HG03196 (cell line): Measurements from ENCODE around the gene RANGAP1.

Experiments used
- ATAC-seq: cut with Tn5 transposase; IDR thresholded peaks from one replicate; pipeline ENCODE4 v1.9.1; 2021; ENCODE audit not compliant: unreplicated experiment

RANGAP1 gene, protein sequence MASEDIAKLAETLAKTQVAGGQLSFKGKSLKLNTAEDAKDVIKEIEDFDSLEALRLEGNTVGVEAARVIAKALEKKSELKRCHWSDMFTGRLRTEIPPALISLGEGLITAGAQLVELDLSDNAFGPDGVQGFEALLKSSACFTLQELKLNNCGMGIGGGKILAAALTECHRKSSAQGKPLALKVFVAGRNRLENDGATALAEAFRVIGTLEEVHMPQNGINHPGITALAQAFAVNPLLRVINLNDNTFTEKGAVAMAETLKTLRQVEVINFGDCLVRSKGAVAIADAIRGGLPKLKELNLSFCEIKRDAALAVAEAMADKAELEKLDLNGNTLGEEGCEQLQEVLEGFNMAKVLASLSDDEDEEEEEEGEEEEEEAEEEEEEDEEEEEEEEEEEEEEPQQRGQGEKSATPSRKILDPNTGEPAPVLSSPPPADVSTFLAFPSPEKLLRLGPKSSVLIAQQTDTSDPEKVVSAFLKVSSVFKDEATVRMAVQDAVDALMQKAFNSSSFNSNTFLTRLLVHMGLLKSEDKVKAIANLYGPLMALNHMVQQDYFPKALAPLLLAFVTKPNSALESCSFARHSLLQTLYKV

DNA sequence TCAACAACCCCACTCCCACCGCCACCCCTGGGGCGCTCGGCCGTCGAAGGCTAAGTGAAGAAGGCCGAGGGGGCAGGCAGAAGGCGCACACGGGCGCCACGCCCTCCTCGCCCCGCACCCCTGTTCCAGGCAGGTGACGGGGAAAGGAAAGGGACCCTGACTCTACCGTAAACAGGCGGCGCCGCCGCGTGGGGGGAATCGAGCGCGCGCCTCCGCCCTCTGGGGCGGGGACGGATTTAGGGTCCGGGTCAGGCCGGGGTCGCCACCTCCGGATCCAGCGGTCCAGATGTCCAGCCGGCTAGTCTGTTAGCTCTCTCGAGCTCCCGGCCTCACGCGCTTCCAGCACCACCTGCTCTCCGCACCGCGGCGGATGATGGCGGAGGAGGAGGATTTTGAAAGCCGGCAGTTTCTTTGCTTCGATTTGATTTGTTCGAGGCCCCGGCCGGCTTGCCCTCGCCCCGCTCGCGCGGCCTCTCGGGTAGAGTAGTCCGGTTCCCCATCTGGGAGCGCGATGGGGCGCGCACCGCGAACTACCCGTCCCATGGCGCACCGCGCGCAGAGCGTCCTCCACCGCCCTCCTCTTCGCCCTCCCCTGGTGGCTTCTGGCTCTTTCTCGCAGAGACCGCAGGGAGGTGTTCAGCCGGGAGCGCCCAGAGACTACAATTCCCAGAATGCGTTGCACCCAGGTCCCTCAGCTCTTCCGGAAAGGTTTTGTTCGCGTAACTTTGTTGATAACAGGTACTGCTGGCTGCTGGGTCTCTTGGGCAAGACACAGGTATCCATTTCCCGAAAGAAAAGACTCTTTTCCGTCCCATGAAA is at the start of gene RANGAP1:
Gene RANGAP1 (minus strand): TSS at position 368 of the 819 bp plus-strand sequence. CDS start 5,143 bp downstream, outside the sequence.
- ATAC-seq: peak; percentile 91

DNA sequence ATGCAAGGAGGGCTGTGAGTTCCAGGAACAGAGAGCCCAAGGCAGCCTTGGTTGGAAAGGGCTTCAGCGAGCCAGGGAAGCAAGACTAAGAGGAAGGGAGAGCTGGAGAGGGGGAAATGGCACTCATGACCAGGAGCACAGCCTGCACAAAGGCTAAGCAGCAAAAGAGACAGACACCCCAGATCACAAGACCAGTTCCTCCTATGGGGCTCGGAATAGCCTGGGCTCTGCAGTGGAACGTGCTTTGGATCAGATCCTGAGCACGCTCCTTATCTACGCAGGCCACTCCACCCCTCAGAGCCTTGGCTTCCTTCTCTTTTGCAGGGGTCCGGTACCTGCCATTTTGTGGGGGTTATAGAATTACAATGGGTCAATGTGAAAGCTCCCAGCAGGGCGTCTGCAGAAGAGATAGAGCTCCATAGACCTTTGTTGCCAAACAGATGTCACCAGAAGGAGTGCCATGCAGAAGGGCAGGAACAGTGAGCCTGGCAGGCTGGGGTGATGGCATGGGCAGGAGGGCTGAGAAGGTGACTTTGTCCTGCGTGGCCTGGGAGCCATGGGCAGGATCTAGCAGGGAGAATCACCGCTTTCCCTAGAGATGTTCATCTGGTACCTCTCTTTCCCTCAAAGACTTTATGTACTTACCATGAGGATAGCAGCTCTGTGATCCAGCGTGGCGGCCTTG is 49.1 kb upstream of the RANGAP1 start:
- ATAC-seq: no peak

DNA sequence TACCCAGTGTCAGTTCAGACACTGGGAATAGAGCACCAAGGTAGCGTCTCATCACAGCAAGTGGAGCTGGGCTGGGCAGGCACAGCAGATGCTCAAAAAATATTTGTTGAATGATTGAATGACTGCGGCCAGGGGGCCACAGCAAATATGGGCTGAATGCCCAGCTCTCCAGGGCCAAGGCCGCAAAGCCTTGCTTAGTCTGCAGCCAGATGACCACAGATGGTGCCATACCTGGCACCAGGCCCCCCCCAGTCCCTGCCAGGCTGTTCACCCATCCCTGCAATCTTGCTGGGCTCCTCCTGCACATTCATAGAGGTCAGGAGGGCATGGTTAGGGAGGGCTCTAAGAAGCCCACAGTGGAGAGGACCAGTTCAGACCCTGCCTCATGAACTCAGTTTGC is 48.2 kb upstream of the RANGAP1 start:
- ATAC-seq: no peak

DNA sequence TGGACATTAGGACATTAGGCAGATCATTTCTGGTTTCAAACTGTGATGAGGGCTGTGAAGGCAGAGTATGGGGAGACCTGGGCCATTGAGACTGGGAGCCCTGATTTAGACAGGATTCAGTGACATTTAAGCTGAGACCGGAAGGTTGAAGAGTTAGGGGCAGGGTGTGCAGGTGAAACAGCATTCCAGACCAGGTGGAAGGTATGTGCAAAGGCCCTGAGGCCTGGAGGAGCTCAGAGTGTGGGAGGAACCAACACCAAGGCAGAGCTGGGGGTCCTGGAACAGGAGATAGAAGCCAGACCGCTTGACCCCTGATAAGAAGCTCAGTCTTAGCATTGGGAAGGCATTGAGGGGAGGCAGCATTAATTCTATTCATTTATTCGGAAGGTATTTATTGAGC is 47.8 kb upstream of the RANGAP1 start:
- ATAC-seq: no peak

DNA sequence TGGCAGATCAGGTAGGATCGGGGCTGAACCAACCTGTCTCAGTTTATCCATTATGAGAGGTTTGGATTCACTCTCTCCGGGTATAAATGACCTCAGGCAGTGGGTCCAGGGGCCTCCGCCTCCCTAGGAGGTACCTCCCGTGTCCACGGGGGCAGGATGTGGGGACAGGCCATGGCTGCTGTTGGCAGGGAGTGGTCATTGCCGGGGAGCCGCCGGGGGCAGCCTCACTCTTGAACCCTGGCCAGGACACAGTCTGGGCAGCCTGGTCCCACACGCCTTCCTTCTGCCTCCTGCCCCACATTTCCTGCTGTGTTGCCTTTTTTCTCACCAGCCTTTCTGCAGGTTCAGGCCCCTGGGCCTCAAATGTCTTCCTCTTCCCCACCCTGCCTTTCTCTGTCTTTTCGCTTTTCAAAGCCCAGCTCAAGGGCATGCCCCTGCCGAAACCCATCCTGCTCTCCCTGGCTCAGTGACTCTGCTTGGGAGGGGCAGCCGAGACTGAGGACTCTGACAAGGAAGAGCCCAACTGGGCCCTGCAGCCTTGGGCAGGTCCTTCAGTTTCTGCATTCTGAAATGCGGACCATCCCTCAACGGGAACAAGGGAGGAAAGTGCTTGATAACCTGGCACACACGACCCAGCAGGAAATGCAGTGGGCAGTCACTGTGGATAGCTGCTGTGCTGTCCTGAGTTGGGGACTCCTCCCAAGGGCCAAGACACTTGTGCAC is 46.4 kb upstream of the RANGAP1 start:
- ATAC-seq: no peak

DNA sequence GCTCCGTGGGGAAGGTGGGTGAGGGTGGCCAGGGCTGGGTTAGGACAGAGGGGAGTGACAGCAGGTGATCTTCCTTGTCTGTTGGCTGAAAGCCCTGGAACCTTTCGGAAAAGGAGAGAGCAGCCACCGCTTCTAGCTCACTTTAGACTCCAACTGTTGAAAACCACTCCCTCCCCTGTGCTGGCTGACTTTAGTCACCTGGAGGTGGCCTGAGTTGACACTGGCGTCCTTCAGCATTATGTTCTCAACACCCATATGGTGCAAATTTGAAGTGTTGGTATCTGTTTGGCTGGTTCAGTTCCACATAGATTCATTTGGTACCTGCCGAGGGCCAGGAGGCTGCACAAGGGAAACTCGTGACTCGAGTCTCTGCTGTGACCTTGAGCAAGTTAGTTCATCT is 44.2 kb upstream of the RANGAP1 start:
- no peak for ATAC-seq

DNA sequence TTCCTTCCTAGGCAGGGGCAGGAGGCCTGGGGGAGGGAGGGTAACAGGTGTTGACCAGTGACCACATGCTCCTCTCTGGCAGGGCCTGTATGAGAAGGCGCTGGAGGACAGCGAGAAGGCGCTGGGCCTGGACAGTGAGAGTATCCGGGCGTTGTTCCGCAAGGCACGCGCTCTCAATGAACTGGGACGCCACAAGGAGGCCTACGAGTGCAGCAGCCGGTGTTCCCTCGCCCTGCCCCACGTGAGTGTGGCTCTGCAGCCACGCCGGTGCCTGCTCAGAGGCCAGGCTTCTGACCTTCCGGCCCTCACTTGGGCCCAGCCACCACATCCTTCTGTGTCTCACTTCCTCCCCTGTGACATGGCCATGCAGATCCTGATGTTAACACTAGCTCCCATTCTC is 41.1 kb upstream of the RANGAP1 start:
- ATAC-seq: no peak

DNA sequence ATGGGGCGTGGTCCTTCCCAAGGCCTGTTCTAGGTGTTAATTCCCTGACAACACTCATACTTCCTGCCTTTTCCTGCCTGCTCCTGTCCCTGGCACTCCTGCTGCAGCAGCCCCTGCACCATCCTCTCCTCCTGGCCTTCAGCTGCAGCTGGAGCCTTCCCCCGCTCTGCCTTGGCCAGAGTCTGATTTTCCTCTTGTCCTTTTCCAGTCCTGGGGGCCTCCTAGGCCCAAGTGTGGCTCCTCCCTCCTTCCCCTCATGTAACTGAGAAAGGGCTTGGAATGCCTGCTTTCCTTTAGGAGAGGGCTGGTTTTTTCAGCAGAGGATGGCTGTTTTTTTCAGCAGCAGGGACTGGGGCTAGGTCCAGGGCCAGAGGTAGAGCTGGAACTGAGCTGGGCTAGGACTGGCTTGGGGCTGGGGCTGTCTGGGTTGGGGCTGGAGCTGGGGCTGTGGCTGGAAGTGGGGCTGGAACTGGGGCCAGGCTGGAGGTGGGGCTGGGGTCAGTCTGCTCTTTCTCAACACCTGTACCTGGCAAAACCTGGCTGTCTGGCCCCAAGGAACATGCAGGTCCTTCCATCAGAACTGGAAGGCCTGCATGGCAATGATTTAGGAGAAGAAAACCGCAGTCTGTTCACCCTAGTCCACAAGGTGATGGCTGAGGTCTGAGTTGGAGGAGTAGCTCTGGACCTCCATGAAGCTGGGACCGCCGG is 39.0 kb upstream of the RANGAP1 start:
- ATAC-seq: no peak

DNA sequence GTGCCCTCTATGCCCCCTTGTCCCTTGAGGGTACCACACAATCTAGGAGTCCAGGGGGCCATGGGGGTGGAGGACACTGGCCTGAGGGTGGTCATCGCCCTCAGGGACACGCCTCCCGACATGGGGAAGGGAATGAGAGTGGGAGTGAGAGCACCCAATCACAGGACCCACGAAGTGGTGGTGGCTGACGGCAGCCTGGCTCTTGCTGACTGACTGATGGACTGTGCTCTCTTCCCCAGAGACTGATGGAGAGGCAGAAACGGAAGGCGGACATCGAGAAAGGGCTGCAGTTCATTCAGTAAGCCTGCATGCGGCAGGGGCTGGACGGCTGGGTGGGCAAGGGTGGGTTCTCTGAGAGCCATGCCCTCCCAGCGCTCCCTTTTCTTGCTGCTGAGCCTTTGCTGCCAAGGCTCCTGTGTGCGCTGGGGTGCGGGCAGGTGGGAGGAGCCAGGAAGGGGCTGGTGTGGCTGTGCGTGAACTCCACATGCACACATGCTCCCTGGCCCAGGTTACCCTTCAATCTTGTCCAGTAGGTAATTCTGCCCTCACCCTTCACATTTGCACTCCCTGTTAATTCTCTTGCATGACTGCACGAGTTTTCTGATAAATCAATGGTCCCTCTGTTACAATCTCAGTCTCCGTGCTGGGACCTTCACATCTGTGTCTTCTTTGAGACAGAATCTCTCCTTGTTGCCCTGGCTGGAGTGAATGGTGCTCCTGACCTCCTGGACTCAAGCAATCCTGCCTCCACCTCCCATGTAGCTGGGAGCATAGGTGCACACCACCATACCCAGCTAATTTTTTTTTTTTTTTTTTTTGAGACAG is 34.6 kb upstream of the RANGAP1 start:
- ATAC-seq: no peak

DNA sequence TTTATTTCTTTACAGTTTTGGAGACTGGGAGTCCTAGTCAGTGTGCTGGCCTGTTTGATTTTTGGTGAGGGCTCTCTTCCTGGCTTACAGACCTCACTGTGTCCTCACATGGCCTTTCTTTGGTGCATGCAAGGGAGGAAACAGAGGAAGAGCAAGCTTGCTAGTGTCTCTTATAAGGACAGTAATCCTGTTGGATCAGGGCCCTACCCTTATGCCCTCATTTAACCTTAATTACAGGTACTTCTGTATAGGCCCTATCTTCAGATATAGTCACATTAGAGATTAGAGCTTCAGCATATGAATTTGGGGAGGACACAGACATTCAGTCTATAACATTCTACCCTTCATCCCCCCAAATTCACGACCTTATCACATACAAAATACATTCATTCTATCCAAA is 29.6 kb upstream of the RANGAP1 start:
- no peak for ATAC-seq

DNA sequence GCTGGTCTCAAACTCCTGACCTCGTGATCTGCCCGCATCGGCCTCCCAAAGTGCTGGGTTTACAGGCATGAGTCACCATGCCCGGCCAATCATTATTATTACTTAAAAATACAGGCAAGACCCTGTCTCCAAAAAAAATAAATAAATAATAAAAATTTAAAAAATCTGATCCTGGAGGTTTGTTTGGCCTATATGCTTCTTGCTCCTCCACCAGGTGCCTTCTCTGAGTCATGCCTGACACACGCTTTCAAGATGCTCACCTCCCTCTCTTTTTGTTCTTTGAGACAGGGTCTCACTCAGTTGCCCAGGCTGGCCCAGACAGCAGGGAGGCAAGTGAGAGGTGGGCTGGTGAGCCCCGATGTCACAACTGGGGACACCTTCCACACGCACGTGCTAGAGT is 28.8 kb upstream of the RANGAP1 start:
- ATAC-seq: no peak

DNA sequence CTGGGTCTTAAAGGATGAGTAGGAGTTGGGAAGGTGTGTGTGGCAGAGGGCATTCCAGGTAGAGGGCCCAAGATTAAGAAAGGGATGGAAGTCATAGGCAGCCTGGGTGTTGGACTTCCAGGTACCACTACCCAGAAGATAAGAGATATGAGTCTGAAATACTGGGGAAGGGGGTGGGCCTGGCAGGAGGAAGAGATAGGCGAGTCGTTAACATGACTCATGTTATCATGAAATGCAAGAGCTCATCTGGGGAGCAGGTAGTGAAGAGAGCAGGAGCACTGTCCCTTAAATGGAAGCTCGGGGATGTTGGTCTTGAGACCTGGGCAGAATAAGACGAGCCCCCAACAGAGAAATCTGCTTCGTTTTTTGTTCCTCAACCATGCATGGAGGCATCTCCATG is 25.5 kb upstream of the RANGAP1 start:
- no peak for ATAC-seq

DNA sequence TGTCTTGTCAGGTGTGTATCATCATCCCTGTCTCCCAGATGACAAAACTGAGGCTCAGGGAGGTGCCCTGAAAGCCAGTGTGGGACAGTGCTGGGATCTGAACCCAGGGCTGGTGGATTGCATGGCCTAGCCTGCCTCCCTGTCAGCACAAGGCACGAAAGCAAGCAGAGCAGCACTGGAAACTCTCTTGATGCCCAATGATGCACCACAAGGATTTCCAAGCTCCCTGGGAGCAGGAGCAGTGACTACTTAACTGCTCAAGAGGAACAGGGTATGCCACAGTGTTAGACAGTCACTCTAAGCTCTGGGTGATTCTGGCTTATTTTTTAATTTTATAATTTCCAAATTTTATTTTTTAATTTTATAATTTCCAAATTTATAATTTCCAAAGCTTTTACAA is 24.3 kb upstream of the RANGAP1 start:
- no peak for ATAC-seq

DNA sequence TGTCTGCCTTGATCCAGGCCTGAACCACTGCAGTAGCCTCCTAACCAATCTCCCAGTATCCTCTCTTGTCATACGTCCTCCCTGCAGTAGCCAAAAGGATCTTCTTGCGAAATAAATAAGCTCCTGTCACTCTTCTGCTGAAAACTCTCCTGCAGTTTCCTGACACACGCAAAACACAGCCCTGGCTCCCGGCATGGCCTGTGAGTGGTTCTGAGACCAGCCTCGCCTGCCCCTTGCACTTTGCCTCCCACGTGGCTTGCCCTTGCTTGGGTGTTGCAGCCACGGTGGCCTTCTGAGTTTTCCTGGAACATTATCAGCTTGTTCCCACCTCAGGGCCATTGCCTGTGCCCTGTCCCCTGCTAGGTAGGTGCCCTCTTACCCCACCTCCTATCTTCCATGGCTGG is 22.6 kb upstream of the RANGAP1 start:
- ATAC-seq: no peak

DNA sequence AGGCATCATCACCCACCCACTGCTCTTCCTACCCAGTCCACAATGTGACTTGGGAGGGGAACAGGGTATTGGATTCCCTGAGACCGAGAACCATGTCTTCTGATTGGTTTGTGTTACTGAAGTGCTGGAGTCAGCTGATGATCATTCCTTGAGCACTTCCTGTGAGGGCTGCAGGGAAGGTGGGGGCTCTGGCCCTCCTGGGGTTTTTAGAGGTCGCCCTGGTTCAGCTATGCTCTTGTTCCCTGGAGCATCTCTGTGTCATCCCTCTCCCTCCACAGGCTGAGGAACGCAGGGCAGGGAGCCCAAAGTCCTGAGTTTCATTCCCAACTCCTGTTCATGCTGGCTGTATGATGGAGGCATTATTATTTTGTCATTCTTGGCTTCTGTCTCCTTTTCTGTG is 22.1 kb upstream of the RANGAP1 start:
- no peak for ATAC-seq

DNA sequence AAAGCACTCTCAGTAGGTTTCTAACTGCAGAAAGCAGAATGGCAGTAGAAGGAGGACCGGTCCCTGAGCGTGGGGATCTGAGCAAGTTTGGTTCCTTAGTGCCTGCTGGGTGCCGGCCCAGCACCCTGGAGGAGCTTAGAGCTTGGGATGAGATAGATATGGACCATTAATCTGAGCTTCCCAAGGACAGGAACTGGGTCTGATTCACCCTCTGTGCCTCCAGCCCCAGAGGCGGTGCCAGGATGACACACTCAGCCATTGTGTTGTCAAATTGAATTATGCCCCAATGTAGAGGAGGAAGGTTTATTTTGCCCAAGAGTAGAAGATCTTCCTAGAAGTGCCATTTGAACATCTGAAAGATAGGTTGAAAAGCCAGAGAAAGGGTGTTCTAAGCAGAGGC is 19.7 kb upstream of the RANGAP1 start:
- ATAC-seq: no peak

DNA sequence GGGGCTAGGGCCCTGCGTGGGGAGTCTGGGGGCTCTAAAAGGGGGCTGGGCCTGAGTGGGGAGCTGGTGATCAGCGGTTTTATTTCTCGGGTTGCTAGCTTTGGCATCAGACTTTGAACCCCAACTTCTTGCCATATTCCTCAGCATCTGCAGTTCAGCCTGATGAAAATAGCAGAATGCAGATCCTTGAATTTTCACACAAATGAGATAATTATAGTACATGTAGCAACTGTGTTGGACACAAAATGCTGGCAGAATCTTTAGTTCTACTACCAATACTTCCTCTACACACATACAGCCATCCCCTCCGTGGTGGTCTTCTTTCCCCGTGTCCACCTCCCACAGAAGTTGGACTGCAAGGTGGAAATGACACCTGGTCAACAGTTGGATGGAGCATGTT is 16.8 kb upstream of the RANGAP1 start:
- no peak for ATAC-seq

DNA sequence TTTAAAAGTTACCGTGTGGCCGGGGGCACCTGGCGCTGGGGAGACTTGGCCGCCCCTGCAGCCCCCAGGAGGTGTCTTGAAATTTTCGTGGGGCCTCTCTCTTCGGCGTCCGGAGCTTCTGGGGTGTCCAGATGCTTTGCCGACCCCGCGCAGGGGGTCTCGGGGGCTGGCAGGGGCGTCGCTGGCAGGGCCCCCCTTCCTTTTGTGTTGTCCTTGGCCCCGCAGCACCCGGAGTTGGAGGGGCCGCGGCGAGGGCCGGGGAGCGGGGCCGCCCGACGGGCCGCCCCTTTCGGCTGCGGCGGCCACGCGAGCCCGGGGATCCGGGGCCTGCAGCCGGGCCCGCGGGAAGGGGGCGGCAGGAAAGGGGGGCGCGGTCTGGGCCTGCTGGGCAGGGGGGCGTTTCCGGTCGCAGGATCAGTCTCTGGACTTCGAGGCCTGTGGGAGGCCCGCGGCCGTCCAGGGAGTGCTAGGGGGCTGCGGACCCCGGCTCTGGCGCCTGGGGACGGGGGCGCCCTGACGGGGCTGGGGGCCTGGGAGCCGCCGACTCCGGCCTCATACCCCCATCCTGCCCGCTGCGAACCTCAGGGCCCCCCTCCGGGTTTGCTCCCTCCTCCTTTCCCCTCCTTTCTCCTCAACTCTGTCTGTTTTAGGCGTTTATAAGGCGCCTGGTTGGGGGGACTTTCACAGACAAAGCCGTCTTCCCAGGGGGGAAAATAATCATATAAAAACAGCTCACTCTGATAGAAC is 16.2 kb upstream of the RANGAP1 start:
- ATAC-seq: no peak
